HepG2 (cell line): ENCODE measurements around the gene ZC3H7B. TPM values are rescaled to one million over a fixed set of nuclear protein-coding genes. Genes with fewer than 3 reads are reported as not detected.
A peak's percentile ranks its signal among the peaks of the same experiment; 100 is the strongest.

ENCODE experiments used
- LRRFIP1 ChIP-seq: sonication (generic); formaldehyde crosslinking; conservative IDR thresholded peaks from 2 replicates; pipeline ENCODE4 v1.4.0; 2020; ENCODE audit warnings: missing genetic modification reagents
- MIER2 ChIP-seq: IDR thresholded peaks from 2 replicates; pipeline ENCODE4 v1.6.1; 2016; ENCODE audit warnings: missing biosample characterization, missing genetic modification reagents
- SNAI1 ChIP-seq: sonication (generic); formaldehyde crosslinking; IDR thresholded peaks from 2 replicates; pipeline ENCODE4 v1.5.0; 2020; ENCODE audit warnings: mild to moderate bottlenecking, missing genetic modification reagents, borderline replicate concordance
- TBL1XR1 ChIP-seq: fragments of 150-350 bp; IDR thresholded peaks from 2 replicates; pipeline ENCODE4 v1.6.1; 2014; ENCODE audit warnings: borderline replicate concordance, low read length; ENCODE audit not compliant: partially characterized antibody
- TSC22D2 ChIP-seq: sonication (generic); formaldehyde crosslinking; IDR thresholded peaks from 2 replicates; pipeline ENCODE4 v1.5.1; 2020; ENCODE audit warnings: missing genetic modification reagents, mild to moderate bottlenecking, borderline replicate concordance
- U2AF1 ChIP-seq: fragments of 200-400 bp; formaldehyde crosslinking; optimal IDR thresholded peaks from 2 replicates; pipeline ENCODE3; 2017; ENCODE audit warnings: mild to moderate bottlenecking, low read depth, low read length
- ZNF225 ChIP-seq: sonication (generic); formaldehyde crosslinking; IDR thresholded peaks from 2 replicates; pipeline ENCODE4 v1.4.0; 2020; ENCODE audit warnings: mild to moderate bottlenecking, missing genetic modification reagents
- ZNF24 ChIP-seq: fragments of 450-650 bp; IDR thresholded peaks from 2 replicates; pipeline ENCODE4 v1.6.1; 2017; ENCODE audit warnings: antibody characterized with exemption, mild to moderate bottlenecking
- ZNF263 ChIP-seq: sonication (generic); formaldehyde crosslinking; IDR thresholded peaks from 2 replicates; pipeline ENCODE4 v1.4.0; 2020; ENCODE audit warnings: missing genetic modification reagents
- ZNF512 ChIP-seq: sonication (generic); formaldehyde crosslinking; IDR thresholded peaks from 2 replicates; pipeline ENCODE4 v1.4.0; 2020; ENCODE audit warnings: mild to moderate bottlenecking, missing genetic modification reagents
- ZNF75D ChIP-seq: sonication (generic); formaldehyde crosslinking; IDR thresholded peaks from 2 replicates; pipeline ENCODE4 v1.8.1; 2023; ENCODE audit warnings: missing genetic modification reagents, mild to moderate bottlenecking, borderline replicate concordance
- ZNF775 ChIP-seq: sonication (generic); formaldehyde crosslinking; IDR thresholded peaks from 2 replicates; pipeline ENCODE4 v1.4.0; 2020; ENCODE audit warnings: missing genetic modification reagents, mild to moderate bottlenecking, moderate library complexity, borderline replicate concordance
- polyA plus RNA-seq, 8 experiments: library from polyadenylated mRNA; depleted of rRNA in 3 of 8; stranded (reverse) in 7 of 8; unstranded in 1 of 8; fragments of >200 nt; fragmentation: Illumina TruSeq in 4 of 8; extraction: Trizol in 4 of 8; gene quantifications; 2 replicates each; pipeline versions ENCODE4 v1.2.1 to v1.2.3, GENCODE V29; 2011 to 2016; ENCODE audit warnings: low read depth in 4 of 8, missing spikeins in 1 of 8, mixed read lengths in 1 of 8; ENCODE audit not compliant: insufficient read depth in 1 of 8
- total RNA-seq, 5 experiments: library from RNA; depleted of rRNA; stranded (reverse); fragments of >200 nt; fragmentation: Illumina TruSeq; extraction: Trizol; gene quantifications; 2 replicates each; pipeline ENCODE4 v1.2.3, GENCODE V29; 2016; ENCODE audit warnings: low read depth in 1 of 5
- TF ChIP-seq, protein P1 (sequence below): sonication (generic); formaldehyde crosslinking; IDR thresholded peaks from 2 replicates; pipeline ENCODE4 v1.4.0; 2020; ENCODE audit warnings: missing genetic modification reagents
- TF ChIP-seq, protein P2 (sequence below): sonication (generic); formaldehyde crosslinking; IDR thresholded peaks from 2 replicates; pipeline ENCODE4 v1.4.0; 2020; ENCODE audit warnings: missing genetic modification reagents
- TF ChIP-seq, protein P3 (sequence below): IDR thresholded peaks from 2 replicates; pipeline ENCODE4 v1.6.1; 2016; ENCODE audit warnings: missing compliant biosample characterization, missing genetic modification reagents, borderline replicate concordance
- TF ChIP-seq, protein P4 (sequence below): sonication (generic); formaldehyde crosslinking; IDR thresholded peaks from 2 replicates; pipeline ENCODE4 v1.8.1; 2023; ENCODE audit warnings: mild to moderate bottlenecking, inconsistent platforms, moderate library complexity, missing genetic modification reagents, borderline replicate concordance

The ZC3H7B gene
- total and polyA plus RNA-seq, 2 of the 13 experiments (the other 11 are each of a cell fraction or from before 2014, with no cell fraction given) = 26.4 to 37.2 TPM

- TF ChIP-seq ZNF225 (CRISPR knock-in tag) (no peak), SNAI1 (CRISPR knock-in tag) (no peak), TBL1XR1 (no peak), U2AF1 (no peak), ZNF75D (no peak), MIER2 (CRISPR knock-in tag) (no peak), ZNF263 (0 out of 2 replicates have a peak, but pooled peaks have one; percentile 52), ZNF24 (no peak), ZNF512 (CRISPR knock-in tag) (no peak), ZNF775 (CRISPR knock-in tag) (no peak), LRRFIP1 (CRISPR knock-in tag) (no peak), TSC22D2 (peak; percentile 80; the same call in 1 of the 2 replicates)
- TF ChIP-seq, protein P1, sequence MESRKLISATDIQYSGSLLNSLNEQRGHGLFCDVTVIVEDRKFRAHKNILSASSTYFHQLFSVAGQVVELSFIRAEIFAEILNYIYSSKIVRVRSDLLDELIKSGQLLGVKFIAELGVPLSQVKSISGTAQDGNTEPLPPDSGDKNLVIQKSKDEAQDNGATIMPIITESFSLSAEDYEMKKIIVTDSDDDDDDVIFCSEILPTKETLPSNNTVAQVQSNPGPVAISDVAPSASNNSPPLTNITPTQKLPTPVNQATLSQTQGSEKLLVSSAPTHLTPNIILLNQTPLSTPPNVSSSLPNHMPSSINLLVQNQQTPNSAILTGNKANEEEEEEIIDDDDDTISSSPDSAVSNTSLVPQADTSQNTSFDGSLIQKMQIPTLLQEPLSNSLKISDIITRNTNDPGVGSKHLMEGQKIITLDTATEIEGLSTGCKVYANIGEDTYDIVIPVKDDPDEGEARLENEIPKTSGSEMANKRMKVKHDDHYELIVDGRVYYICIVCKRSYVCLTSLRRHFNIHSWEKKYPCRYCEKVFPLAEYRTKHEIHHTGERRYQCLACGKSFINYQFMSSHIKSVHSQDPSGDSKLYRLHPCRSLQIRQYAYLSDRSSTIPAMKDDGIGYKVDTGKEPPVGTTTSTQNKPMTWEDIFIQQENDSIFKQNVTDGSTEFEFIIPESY (CRISPR knock-in tag) = peak; percentile 71
- TF ChIP-seq, protein P2, sequence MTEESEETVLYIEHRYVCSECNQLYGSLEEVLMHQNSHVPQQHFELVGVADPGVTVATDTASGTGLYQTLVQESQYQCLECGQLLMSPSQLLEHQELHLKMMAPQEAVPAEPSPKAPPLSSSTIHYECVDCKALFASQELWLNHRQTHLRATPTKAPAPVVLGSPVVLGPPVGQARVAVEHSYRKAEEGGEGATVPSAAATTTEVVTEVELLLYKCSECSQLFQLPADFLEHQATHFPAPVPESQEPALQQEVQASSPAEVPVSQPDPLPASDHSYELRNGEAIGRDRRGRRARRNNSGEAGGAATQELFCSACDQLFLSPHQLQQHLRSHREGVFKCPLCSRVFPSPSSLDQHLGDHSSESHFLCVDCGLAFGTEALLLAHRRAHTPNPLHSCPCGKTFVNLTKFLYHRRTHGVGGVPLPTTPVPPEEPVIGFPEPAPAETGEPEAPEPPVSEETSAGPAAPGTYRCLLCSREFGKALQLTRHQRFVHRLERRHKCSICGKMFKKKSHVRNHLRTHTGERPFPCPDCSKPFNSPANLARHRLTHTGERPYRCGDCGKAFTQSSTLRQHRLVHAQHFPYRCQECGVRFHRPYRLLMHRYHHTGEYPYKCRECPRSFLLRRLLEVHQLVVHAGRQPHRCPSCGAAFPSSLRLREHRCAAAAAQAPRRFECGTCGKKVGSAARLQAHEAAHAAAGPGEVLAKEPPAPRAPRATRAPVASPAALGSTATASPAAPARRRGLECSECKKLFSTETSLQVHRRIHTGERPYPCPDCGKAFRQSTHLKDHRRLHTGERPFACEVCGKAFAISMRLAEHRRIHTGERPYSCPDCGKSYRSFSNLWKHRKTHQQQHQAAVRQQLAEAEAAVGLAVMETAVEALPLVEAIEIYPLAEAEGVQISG = peak; percentile 53; the same call in 1 of the 2 replicates
- TF ChIP-seq, protein P3, sequence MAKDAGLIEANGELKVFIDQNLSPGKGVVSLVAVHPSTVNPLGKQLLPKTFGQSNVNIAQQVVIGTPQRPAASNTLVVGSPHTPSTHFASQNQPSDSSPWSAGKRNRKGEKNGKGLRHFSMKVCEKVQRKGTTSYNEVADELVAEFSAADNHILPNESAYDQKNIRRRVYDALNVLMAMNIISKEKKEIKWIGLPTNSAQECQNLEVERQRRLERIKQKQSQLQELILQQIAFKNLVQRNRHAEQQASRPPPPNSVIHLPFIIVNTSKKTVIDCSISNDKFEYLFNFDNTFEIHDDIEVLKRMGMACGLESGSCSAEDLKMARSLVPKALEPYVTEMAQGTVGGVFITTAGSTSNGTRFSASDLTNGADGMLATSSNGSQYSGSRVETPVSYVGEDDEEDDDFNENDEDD (CRISPR knock-in tag) = peak; percentile 30; the same call in 1 of the 2 replicates
- TF ChIP-seq, protein P4, sequence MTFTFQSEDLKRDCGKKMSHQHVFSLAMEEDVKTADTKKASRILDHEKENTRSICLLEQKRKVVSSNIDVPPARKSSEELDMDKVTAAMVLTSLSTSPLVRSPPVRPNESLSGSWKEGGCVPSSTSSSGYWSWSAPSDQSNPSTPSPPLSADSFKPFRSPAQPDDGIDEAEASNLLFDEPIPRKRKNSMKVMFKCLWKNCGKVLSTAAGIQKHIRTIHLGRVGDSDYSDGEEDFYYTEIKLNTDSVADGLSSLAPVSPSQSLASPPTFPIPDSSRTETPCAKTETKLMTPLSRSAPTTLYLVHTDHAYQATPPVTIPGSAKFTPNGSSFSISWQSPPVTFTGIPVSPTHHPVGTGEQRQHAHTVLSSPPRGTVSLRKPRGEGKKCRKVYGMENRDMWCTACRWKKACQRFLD (CRISPR knock-in tag) = no peak
These were observed 102.4 kb downstream of the ZC3H7B start (continued) for GRCh38 chr22:41403532-41404318.
